GM19193 (cell line): Measurements from ENCODE around the gene ESPNL.

ENCODE experiments used
- POLR2A ChIP-seq: IDR thresholded peaks from 4 replicates; pipeline ENCODE4 v1.6.1; 2011; ENCODE audit not compliant: insufficient read depth, insufficient read length; ENCODE audit errors: extremely low read depth

The ESPNL gene

DNA sequence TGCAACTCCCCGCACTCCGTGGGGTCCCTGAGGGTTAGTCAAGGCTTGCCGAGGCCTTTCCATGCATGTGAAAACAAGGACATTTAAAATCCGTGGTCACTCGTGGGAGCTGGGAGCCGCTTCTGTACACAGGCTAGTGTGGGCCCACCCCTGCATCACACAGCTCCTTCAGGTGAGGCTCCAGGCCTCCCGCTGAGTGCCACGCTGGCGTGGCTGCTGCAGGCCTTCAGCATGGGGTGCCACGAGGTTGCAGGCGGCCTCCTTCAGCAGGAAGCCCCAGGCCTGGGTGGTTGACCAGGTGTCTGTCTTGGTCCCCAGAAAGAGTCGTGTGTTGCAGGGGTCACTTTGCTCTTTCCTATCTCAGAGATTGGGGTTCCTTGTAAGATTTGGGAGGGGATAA is 44.9 kb downstream of the ESPNL start:
- TF ChIP-seq POLR2A, result no peak

DNA sequence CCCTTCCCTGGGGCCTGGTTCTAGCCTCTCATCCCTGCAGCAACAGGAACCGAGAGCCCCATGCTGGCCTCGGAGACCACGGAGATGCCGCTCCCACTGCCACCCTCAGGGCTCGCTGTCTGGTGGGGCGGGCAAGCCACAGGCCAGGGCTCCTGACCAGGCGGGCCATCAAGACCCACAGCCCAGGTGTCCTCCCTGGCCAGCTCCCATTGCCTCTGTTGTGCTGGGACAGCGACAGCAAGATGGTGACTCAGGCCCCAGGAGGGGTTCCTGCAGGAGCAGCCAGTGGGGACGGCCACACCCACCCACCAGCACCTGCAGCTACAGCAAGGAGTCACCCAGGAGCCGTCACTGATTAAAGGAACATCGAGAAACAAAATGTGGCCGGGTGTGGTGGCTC is 45.7 kb downstream of the ESPNL start:
- no peak for TF ChIP-seq POLR2A

DNA sequence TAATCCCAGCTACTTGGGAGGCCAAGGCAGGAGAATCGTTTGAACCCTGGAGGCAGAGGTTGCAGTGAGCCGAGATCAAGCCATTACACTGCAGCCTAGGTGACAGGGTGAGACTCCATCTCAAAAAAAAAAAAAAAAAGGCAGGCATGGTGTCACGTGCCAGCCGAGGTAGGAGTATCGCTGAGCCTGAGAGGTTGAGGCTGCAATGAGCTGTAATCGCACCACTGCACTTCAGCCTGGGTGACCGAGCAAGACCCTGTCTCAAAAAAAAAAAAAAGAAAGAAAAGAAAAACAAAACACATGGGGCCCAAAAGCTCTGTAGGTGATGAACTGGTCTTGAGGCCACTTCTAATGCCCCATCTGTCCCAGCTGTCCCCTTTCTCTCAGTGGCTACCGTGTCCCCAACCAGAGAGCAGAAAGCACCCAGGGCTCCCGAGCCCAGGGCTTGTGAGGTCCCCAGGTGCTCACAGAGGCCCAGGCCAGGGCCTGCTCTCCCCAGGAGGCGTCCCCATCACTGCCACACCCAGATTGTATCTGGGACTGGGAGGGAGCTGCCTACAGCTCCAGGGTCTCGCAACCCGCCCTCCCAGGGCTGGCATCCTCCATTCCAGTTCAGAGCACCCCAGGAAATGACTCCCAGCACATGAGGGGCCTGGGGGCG is 46.9 kb downstream of the ESPNL start:
- no peak for TF ChIP-seq POLR2A

DNA sequence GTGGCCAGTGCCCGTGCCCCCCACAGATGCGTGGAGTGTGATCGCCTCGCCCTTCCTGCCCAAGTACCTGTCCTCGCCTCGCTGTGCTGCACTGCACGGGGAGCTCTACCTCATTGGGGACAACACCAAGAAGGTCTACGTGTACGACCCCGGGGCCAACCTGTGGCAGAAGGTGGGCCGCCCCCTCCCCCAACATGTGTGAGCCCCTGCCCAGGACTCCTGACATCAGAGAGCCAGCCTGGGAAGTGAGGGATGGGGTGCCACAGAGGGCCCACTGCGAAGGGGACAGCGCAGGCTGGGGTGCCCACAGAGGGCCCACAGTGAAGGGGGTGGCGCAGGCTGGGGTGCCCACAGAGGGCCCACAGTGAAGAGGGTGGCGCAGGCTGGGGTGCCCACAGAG is 48.8 kb downstream of the ESPNL start:
- TF ChIP-seq POLR2A, result no peak

DNA sequence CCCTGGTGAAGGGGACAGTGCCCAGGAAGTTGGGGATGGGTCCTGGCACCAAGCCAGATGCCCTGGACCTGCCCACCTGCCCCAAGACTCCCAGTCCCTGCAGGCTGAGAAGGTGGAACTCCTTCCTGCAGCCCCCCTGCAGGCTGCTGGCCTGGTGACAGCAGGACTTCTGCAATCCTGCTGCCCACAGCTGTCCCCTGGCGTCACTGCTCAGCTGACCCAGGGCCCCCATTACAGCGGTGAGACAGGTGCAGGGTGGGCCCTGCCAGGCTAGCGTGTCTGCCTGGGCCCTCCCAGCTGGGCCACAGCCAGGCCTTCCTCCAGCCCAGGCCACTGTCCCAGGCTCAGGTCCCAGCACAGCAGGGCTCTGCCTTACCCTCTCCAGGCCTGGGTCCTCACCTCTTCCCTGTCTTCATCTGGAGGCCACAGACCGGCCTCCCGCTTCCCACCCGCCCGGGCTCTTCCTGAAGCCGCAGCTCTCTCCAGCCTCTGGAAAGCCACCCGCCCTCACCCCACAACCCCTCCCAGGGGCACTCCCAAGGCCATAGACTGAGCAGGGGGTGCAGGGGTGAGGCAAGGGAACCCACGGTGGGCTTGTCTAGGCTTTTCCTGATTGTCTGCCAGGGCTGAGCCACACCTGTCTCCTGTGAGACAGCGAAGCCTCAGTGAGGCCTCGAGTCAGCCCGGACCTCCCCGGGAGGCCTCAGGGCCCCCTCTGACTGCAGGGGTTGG is 49.9 kb downstream of the ESPNL start:
- TF ChIP-seq POLR2A, result no peak

DNA sequence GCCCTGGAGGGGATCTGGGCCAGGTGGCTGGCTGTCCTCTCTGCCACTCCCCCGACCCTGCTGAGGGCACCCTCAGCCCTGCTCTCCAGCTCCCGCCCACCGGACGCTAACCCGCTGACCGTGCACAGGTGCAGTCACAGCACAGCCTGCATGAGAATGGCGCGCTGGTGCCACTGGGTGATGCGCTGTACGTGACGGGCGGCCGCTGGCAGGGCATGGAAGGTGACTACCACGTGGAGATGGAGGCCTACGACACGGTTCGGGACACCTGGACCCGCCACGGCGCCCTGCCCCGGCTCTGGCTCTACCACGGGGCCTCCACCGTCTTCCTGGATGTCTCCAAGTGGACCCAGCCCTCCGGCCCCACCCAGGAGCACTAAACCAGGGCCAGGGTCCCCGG is 50.5 kb downstream of the ESPNL start:
- no peak for TF ChIP-seq POLR2A

DNA sequence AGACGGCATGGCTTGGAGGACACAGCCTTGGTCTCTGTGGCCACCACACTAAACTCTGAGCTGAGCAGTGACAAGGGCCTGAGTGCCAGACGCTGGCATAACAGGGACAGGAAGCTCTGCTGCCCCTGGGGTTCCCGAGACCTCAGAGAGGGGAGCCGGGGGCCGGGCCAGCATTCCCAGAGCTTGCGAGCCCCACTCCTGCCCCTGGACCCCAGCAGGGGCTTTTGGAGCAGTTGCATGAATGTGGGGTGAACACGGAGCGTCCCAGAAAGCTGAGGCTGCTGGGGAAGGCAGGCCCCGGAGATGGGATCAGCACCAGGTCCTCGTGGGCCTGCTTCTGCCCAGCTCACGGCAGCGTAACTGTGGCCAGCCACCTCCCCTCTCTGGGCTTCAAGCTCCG is 51.1 kb downstream of the ESPNL start:
- no peak for TF ChIP-seq POLR2A

DNA sequence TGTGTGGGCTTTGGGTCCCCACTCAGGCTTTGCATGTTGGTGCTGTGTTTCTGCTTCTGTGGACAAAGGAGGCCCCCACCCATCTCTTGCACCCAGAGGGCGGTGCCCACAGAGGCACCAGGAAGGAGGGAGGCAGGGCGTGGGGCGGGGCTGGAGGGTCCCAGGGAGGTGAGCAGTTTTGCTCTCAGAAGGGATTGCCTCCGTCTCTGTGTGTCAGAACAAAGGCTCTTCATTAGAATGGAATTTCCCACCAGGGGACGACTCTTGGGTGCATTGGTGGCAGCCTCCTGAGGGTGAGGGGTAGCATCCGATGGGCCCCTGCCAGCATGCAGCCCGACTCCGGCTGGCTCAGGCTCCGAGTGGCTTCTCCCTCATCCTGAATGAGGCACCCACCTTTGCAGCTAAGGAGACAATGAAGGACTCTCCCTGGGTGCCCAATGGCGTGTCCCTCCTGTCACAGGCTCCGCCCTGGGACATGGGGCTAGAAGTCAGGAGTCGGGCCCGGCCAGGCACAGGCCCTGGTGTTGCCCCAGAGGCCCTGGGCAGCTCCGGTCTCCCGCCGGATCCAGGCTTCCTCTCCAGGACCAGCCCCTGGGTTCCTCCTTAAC is 51.6 kb downstream of the ESPNL start:
- no peak for TF ChIP-seq POLR2A

DNA sequence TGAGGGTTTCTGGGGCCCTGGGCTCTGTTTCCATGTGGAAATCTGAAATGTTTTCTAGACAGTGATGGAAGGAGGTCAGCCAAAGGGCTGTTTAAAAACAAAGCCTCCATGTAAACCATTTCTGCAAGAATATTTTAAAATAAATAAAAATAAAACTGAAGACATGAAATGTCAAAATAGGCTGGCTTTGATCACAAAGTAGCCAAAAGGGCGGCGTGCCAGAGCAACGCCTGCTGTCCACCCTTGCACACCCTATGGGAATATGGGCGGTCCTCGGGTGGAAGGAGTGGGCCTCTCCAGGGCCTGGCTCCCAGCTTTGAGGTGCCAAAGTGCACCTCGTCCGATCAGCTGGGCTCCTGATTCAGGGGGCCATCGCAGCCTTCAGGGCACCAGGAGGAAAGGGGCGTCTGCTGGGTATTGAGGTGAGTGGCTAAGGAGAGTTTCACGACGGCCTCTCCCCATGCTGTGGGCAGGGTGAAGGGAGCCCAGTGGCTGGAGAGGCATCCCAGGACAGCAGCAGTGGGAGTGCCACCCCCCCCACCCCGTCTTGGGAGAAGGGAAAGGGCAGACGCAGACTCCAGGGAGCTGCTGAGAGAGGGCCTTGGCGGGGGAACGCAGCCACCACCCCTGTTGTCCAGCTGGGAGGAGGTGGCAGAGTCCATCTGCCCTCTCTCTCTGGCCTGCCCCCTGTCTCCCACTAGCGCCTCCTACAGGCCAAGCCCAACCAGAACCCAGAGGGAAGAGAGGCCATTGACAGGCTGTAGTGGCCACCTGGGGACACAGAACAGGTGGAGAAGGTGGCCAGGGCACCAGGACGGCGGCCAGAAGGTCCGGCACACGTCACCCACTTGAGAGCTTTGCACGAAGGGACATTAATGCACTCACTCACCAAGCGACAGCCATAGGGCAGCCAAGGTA is 52.9 kb downstream of the ESPNL start:
- TF ChIP-seq POLR2A, result no peak

DNA sequence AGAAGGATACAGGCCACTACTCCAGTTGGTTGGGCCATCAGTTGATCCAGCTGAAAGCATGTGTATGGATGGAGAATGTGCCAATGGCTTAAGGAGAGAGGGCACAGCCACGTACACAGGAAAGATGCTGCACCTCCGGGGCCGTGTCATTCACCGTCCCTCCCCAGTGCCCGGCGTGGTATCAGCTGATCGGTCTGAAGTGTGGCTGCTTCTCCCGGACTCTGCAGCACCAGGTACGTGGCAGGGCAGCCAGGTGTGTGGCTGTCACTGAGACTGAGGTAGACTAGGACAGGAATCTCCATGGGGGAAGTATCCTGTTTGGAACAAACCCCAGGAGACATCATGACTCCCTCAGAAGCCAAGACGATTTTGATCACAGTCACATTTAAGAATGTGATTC is 54.4 kb downstream of the ESPNL start:
- no peak for TF ChIP-seq POLR2A

DNA sequence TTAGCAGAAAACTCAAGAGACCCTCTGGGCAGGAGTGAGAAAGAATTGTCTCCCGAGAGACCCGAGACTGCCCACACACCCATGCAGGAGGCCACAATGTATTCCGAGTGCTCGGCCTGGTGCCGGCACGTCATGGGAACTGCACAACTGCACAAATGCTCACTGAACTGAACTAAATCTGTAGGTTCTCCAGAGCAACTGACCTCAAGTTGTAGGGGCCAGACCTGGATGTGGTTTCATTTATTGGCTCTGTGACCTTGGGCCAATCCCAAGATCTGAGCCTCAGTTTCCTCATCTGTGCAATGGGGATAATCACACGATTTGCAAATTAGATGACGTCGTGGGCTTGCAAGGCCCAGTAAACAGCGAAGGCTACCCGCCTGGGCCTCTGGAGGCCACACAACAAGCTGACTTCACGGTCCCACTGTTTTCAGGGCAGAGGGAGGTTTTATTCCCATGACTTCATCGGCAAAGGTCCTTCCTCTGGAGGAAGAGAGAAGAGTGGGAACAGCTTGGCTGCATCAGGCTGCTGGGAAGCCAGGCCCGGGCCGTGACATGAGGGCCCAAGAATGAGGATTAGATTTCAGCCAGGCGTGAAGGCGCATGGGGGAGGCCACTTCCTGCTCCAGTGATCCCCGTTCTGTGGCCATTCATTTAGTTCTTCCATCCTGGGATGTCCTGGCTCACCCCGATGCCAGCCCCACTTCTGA is 55.1 kb downstream of the ESPNL start:
- no peak for TF ChIP-seq POLR2A

DNA sequence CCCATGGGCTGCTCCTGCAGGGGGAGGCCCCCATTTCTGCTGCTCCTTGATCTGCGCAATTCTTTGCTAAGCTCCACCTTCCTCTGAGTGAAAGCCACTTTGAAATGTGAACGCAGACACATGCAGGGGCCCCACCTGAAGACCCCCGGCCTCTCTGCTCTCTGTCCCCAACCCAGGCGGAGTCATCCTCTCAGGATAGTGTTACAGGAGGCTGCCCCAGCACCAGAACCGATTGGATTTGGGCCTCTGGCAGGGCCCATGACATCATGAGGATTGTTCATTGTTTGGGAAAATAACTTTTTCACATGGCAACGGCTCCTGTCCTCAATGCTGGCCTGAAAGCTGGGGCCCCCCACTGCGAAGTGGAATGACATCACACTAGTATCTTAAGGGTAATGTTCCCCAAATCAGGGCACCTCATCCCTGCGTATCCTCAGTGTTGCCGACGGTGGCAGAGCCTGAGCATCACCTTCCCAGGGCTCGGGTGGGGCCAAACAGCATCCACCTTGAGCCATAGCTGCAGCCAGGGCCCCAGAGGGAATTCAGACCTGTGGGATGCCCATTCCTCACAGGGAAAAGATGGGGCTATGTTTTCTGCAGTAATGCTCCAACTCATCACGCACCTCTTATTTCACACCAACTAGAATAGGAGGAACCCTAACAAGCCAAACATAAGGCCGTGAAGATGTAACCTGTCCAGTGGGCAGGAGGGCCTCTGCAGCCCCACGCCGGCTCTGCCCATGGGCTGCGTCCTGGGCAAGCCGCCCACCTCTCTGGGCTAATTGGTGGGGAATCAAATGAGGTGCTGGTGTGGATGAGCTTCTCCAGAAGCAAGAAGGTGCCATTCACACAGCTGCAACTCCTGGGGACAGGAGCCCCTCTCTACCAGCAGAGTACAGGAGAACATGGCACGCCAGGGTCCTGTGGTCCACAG is 55.9 kb downstream of the ESPNL start:
- no peak for TF ChIP-seq POLR2A

DNA sequence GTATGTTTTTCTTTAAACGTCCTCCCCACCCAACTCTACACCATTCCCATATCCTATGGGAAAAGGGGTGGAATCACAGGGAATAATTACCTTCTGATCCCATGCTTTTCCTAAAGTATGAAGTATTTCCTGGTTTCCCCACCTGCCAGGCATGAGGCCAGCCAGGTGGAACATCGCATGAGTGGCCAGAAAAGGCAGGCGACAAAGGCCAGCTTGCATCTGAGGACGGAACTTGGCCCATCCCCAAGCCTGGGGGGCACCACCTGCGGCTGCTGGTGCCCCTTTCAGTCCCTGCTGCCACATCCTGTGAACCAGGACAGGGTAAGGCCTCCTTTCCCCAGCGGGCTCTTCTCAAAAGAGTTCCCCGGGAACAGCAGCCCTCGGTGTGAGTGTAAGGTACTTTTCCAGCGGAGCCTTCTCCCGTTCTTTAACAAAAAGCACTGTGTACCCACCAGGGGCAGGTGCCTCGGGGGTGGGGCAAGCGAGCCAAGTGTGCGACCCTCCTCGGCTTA is 57.4 kb downstream of the ESPNL start:
- TF ChIP-seq POLR2A, result no peak
